ENCODE results near the gene TEAD3.
"Not testable (repeated sequence)": the region's sequence is repeated elsewhere in the genome, so short reads cannot be mapped to it uniquely, and the experiment has no call there.

The TEAD3 gene

GRCh38 chr6:35496841-35497570, at the start of gene TEAD3:
TSS of gene TEAD3 (minus strand) at chr6:35497079.
- peak; percentile 30 to 59 for DNase-seq

GRCh38 chr6:35544769-35545361, 48.0 kb upstream of the TEAD3 start:
- no peak for DNase-seq

GRCh38 chr6:35543459-35544193, 46.7 kb upstream of the TEAD3 start:
- DNase-seq: no peak

DNA sequence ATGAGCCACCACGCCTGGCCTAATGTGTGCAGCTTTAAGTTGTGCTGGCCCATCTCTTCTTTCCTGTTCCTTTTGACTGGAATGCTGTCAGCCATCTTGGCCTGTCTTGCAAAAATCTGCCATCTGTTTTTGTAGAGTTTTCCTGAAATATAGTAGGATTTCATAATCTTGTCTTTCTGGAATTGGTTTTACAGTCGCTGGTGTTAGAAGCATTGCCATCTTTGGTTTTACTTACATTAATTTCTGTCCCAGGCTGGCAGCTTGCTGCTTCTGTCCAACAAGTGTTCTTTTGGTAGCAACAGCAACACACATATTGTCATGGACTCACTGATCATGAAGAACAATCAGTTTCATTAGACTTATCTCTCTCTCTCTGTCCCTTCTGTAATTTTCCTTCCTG, 45.0 kb upstream of the TEAD3 start:
- DNase-seq: no peak

DNA sequence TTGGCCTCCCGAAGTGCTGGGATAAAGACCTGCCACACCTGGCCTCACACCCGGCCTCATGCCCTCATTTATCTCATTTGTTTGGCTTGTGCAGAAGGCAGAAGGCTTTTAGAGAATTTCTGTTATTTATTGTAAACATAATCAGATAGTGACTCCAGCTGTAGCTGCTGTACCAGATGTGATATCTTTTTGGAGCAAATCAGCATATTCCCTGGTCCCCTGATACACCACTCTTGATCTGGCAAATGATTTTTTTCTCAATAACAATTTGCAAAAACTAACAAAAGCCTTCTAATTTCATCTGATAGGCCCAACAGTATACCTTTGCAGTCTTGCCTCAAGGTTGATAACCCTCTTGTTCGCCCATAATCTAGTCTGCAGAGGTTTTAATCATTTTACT, 42.3 kb upstream of the TEAD3 start:
- no peak for DNase-seq

- not testable (repeated sequence) for DNase-seq
Observed at GRCh38 chr6:35535847-35536246, 39.0 kb upstream of the TEAD3 start.

DNA sequence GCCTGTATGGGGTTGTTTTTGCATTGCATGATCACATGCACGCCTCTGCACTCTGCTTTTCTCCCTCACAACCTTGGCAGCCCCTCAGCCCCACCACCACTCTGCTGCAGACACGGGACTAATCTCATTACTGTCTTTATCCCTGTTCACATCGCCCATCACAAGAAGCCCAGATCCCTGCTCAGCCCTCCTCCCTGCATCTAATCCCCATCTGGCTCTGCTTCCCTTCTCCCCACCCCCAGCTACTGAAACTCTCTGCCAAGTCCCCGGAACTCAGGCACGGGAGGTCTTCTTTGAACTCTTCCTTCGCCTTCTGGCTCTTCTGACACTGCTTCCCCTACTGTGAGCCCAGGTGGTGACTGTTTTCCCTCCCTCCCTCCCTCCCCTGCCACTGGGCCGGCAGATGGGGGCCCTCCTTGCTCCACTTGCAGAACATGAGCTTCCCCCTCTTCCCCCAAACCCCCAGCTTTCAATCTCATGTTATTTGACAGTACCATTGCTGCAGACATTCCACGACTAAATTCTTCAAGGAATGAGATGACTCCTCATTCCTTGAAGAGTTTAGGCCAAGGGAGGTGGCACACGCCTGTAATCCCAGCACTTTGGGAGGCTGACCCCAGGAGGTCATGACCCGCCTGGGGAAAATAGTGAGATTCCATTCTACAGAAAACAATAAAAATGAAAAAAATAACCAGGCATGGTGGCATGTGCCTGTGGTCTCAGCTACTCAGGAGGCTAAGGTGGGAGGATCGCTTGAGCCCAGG, 37.7 kb upstream of the TEAD3 start:
- DNase-seq: no peak

DNA sequence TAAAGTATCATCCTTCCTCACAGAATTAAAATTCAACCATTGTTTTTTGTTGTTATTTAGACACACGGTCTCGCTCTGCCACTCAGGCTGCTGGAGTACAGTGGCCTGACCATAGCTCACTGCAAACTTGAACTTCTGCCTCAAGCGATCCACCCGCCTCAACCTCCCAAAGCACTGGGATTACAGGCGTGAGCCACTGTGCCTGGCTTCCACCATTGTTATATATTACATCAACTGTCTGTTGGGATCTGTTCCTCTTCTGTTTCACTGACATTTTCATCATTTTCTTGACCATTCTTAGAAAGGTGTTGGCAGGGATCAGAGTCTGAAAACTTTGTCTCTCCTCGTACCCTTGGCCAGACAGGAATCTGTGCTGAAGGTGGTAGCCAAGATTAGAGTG, 37.1 kb upstream of the TEAD3 start:
- DNase-seq: no peak

- DNase-seq: no peak
Observed at GRCh38 chr6:35532126-35532525, 35.2 kb upstream of the TEAD3 start.

DNA sequence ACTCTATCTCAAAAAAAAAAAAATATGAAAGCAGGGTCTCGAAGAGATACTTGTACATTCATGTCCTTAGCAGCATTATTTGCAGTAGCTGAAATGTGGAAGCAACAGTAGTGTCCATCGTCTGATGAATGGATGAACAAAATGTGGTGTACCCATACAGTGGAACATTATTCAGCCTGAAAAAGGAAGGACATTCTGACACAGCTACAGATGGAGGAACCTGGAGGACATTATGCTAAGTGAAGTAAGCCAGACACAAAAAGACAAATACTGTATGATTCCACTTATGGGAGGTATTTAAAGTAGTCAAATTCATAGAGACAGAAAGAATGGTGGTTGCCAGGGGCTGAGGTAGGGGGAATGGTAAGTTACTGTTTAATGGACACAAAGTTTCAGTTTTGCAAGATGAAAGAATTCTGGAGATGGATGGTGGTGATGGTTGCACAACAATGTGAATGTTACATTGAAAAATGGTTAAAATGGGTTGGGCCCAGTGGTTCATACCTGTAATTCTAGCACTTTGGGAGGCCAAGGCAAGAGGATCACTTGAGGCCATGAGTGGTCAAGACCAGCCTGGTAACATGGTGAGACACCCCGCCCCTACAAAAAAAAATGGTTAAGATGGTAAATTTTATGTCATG, 27.6 kb upstream of the TEAD3 start:
- DNase-seq: no peak

- peak; percentile 64 to 74 for DNase-seq
Observed at GRCh38 chr6:35522660-35523658, 26.1 kb upstream of the TEAD3 start.

GRCh38 chr6:35522151-35522550, 25.3 kb upstream of the TEAD3 start:
- no peak for DNase-seq

- DNase-seq: no peak
Observed at GRCh38 chr6:35521235-35521634, 24.4 kb upstream of the TEAD3 start.

DNA sequence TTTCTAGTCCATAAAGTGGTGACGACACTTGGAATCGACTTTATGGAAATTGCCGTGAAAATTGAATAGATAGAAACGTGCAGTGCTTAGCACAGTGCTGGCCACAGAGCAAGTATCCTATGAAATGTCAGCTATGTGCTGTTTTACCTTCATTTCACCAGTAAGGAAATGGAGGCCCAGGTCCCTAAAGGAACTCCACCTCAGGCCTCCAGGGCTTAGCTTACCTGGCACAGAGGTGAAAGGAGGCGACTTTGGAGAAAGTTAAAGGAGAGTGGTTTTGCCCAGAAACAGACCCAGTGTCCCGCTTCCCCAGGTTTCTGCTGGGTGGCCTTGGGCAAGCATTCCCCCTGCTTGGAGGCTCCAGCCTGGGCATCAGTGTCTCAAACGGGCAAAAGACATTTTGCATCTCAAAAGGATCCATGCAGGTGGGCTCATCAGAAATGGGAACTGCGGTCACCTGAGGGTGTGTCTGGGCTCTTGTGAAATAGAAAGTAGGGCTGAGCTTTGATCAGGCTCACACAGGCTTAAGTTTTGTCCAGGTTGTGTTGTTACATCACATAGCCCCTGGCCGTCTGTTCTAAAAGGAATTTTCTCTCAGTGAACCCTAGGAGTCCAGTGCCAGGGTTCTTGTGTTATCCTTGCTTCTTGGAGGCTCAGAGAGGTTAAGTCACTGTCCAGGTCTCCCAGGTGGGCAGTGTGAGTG, 22.6 kb upstream of the TEAD3 start:
- no peak for DNase-seq

- DNase-seq: no peak
Observed at GRCh38 chr6:35518566-35519312, 21.9 kb upstream of the TEAD3 start.

- DNase-seq: not testable (repeated sequence)
Observed at GRCh38 chr6:35517978-35518377, 21.1 kb upstream of the TEAD3 start.

GRCh38 chr6:35516712-35517111, 19.8 kb upstream of the TEAD3 start:
- no peak for DNase-seq

GRCh38 chr6:35515939-35516338, 19.1 kb upstream of the TEAD3 start:
- not testable (repeated sequence) for DNase-seq

- no peak for DNase-seq
Observed at GRCh38 chr6:35514587-35514986, 17.7 kb upstream of the TEAD3 start.

DNA sequence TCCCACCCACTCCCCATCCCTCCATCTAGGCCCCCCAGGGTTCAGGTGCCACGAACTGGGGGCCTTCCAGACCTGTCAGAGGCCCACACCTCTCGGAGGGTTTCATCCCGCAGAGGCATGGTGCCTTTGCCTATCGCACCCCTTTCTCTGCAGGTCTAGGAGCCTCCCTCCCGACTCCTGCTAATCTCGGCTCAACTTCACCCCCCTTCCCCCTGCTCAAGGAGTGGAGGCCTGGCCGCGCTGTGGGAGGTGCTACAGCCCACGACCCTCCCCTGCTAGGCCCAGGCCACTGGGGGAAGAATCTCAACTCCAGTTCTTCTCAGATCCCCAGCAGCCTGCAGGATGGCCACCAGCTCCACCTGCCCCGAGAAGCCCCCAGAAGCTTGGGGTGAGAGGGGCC, 15.9 kb upstream of the TEAD3 start, which contains the start of gene TULP1:
TULP1 (minus strand) TSS at position 157 of the 400 bp plus-strand sequence; CDS start at position 119, 38 bp downstream.
- DNase-seq: no peak

All from CD4-positive, alpha-beta T cell treated with Interleukin-4 for 1 hour (primary cell).